GM12891 (cell line): Measurements from ENCODE around the gene KRTAP3-2.
"Not testable (repeated sequence)": the region's sequence is repeated elsewhere in the genome, so short reads cannot be mapped to it uniquely, and the experiment has no call there.

Experiments
- POLR2A ChIP-seq: IDR thresholded peaks from 2 replicates; pipeline ENCODE4 v1.6.1; 2011; ENCODE audit warnings: low read depth, low read length, control low read depth
- POLR2AphosphoS5 ChIP-seq: IDR thresholded peaks from 2 replicates; pipeline ENCODE4 v1.6.1; 2011; ENCODE audit warnings: low read depth, low read length, control low read depth
- TAF1 ChIP-seq: IDR thresholded peaks from 2 replicates; pipeline ENCODE4 v1.6.1; 2011; ENCODE audit warnings: low read depth, low read length, control low read depth

- TF ChIP-seq POLR2AphosphoS5, TAF1, POLR2A: not testable (repeated sequence)
Observed at GRCh38 chr17:41034346-41034935, 34.7 kb upstream of the KRTAP3-2 start, which contains the start of gene KRTAP1-3.
